Common myeloid progenitor, CD34-positive (primary cell): Measurements from ENCODE around the gene ATG5.
A peak's percentile ranks its signal among the peaks of the same experiment; 100 is the strongest.

Source experiments
- CTCF ChIA-PET: fragments of 350-600 bp; sonication (Branson Sonifier 250); formaldehyde crosslinking; loops from one replicate; lab custom pipeline; 2021; ENCODE audit warnings: antibody characterized with exemption; lab: Charles Lee
- POLR2A ChIA-PET: fragments of 350-600 bp; sonication (Branson Sonifier 250); formaldehyde crosslinking; loops from one replicate; lab custom pipeline; 2021; ENCODE audit warnings: antibody characterized with exemption; lab: Charles Lee
- DNase-seq, 3 donors: peaks; one replicate each; pipeline versions ENCODE4 v3.0.0 to v3.0.0-alpha.2; 2013
- H3K27ac ChIP-seq, 2 experiments: 1 replicate in 1 of 2; 2 replicates in 1 of 2; pipeline ENCODE4 v1.7.0; 2013; ENCODE audit warnings: inconsistent platforms in 2 of 2, low read length in 2 of 2, mild to moderate bottlenecking in 2 of 2, low read depth in 1 of 2, moderate library complexity in 1 of 2; ENCODE audit not compliant: severe bottlenecking in 2 of 2, insufficient read depth in 1 of 2, poor library complexity in 1 of 2
- H3K27me3 ChIP-seq, 5 experiments: replicated peaks in 2 of 5; 1 replicate in 3 of 5; 2 replicates in 2 of 5; pipeline versions ENCODE4 v1.6.1 to v1.7.0; 2013; ENCODE audit warnings: low read length in 4 of 5, mild to moderate bottlenecking in 2 of 5, moderate library complexity in 2 of 5, inconsistent platforms in 1 of 5; ENCODE audit not compliant: insufficient read depth in 5 of 5, control insufficient read depth in 4 of 5
- H3K36me3 ChIP-seq, 4 experiments: 1 replicate in 2 of 4; 2 replicates in 2 of 4; pipeline versions ENCODE4 v1.6.1 to v1.7.0; 2013; ENCODE audit warnings: low read length in 3 of 4, control low read depth in 1 of 4, mild to moderate bottlenecking in 1 of 4; ENCODE audit not compliant: control insufficient read depth in 4 of 4, insufficient read depth in 4 of 4
- H3K4me1 ChIP-seq, 4 experiments: 1 replicate in 3 of 4; 2 replicates in 1 of 4; pipeline versions ENCODE4 v1.6.1 to v1.7.1; 2013; ENCODE audit warnings: low read length in 3 of 4, mild to moderate bottlenecking in 3 of 4, control low read depth in 1 of 4, inconsistent platforms in 1 of 4, moderate library complexity in 1 of 4; ENCODE audit not compliant: control insufficient read depth in 4 of 4, insufficient read depth in 4 of 4; ENCODE audit errors: control extremely low read depth in 1 of 4
- H3K4me3 ChIP-seq, 7 experiments: 1 replicate in 4 of 7; 2 replicates in 3 of 7; pipeline versions ENCODE4 v1.5.1 to v1.7.0; 2013; ENCODE audit warnings: mild to moderate bottlenecking in 7 of 7, low read length in 6 of 7, moderate library complexity in 6 of 7, inconsistent platforms in 2 of 7, low read depth in 2 of 7, control low read depth in 1 of 7; ENCODE audit not compliant: insufficient read depth in 4 of 7, control insufficient read depth in 1 of 7; ENCODE audit errors: extremely low read depth in 1 of 7
- H3K9me3 ChIP-seq, 5 experiments: 1 replicate in 4 of 5; 2 replicates in 1 of 5; pipeline versions ENCODE4 v1.6.1 to v1.7.1; 2013; ENCODE audit warnings: low read length in 4 of 5, mild to moderate bottlenecking in 2 of 5, inconsistent platforms in 1 of 5, low read depth in 1 of 5, moderate library complexity in 1 of 5; ENCODE audit not compliant: control insufficient read depth in 4 of 5, insufficient read depth in 2 of 5; ENCODE audit errors: control extremely low read depth in 1 of 5
- WGBS: methylation state at CpG from one replicate; pipeline ENCODE4 v1.1.5; 2013; ENCODE audit not compliant: insufficient coverage; 5-methylcytosine and 5-hydroxymethylcytosine counted together

Gene ATG5

DNA sequence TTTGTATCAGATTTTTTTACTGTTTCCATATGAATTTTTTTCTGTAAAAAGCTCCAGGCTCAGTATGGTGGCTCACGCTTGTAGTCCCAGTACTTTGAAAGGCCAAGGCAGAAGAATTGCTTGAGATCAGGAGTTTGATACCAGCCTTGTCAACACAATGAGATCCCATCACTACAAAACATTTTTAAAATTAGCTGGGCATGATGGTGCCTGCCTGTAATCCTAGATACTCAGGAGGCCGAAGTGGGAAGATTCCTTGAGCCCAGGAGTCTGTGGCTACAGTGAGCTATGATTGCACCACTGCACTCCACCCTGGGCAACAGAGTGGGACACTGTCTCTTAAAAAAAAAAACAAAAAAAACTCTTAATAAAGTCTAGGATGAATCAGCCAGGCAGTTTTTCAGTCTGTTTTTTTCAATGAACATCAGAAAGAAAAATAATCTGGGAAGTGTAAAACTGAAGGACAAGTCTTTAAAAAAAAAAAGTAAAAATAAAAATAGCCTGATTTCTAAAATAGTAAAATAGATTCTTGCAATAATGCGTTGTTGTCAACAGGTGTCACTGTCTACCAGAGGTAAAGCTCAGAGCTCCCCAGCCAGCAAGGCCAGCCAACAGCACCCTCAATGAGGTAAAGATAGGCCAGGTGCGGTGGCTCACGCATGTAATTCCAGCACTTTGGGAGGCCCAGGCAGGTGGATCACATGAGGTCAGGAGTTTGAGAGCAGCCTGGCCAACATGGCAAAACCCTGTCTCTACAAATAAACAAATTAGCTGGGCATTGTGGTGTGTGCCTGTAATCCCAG, 9.3 kb upstream of the ATG5 start:
- peaks cover 0 to 7% (median 4%) of the 10 kb centered on the region in 5 experiments for H3K27me3 ChIP-seq
- WGBS = 55% methylated on average over 5 of the region's 5 CpGs
- peak; percentile 66 to 81 (median 78) for DNase-seq
- H3K27ac ChIP-seq = no peak overlapping the region
- ChIA-PET CTCF (interaction anchor here (0.7 to 3.1 kb wide), 11 partner anchors 9 to 663 kb away, joined by 3 to 15 read pairs (median 3); partner anchors contain the start of gene ATG5), POLR2A (interaction anchor here (0.6 to 0.9 kb wide), 2 partner anchors 21 to 109 kb away, joined by 3 to 4 read pairs; no protein-coding TSS in a partner anchor)
- H3K4me1 ChIP-seq = peaks cover 0 to 4% (median 0%) of the 10 kb centered on the region in 4 experiments
- H3K4me3 ChIP-seq = no peak overlapping the region
- no peaks in the 10 kb centered on the region for H3K36me3 ChIP-seq
- peaks cover 0 to 3% (median 0%) of the 10 kb centered on the region in 5 experiments for H3K9me3 ChIP-seq

GRCh38 chr6:106324726-106325335, 729 bp downstream of the ATG5 start:
- H3K27ac ChIP-seq = peak overlapping the region; percentile 85 to 94
- 17% methylated on average over 6 of the region's 9 CpGs for WGBS
- ChIA-PET POLR2A (interaction anchor here (0.6 kb wide), 1 partner anchor 15 kb away, joined by 3 read pairs; no protein-coding TSS in a partner anchor), CTCF (interaction anchor here (0.5 to 1.0 kb wide), 3 partner anchors 11 to 1873 kb away, joined by 3 to 4 read pairs (median 3); no protein-coding TSS in a partner anchor)
- peaks cover 0 to 9% (median 2%) of the 10 kb centered on the region in 5 experiments for H3K27me3 ChIP-seq
- H3K9me3 ChIP-seq = no peaks in the 10 kb centered on the region
- no peaks in the 10 kb centered on the region for H3K36me3 ChIP-seq
- peak in 1 of 3 donors; percentile 23 for DNase-seq
- H3K4me1 ChIP-seq = peaks cover 8 to 17% (median 13%) of the 10 kb centered on the region in 4 experiments
- H3K4me3 ChIP-seq = peak overlapping the region; percentile 90 to 100 (median 95)

DNA sequence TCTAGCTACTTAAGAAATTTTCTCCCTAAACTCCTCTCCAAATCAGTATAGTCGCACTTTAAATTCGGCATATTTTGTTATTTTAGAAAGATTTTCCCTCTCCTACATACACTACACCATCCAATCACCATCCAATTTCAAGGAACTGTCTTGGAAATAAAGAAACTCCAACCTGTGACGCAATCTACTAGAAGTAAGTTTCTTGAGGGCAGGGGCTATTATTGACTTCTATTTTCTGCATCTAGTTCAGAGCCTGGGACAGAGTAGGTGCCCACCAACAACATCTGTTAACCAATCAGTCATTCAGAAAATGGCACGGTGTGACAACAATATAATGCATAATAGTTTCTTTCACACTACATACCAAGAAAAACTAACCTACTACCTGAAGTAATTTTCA, 3.6 kb downstream of the ATG5 start:
- CTCF ChIA-PET = no interaction called here
- no peak overlapping the region for H3K4me3 ChIP-seq

DNA sequence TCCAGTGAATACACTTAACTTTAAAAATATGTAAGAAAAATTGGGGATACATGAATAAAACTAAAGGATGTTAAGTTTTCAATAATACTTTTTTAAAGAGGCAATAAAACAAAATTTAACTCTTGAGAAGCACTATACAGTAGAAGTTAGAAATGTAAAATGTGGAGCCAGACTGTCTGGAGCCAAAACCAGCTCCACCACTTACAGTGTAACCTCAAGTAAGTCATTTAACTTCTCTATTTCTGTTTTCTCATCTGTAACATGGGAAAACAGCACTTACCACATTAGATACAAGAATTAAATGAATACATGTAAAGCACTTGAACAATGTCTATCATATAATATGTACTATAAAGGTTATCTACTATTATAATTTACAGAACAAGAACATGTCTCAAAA, 6.7 kb downstream of the ATG5 start:
- Histone ChIP-seq H3K4me3 (no peak overlapping the region), H3K27ac (no peak overlapping the region), H3K36me3 (peaks cover 2 to 15% (median 9%) of the 10 kb centered on the region in 4 experiments), H3K4me1 (peaks cover 0 to 9% (median 4%) of the 10 kb centered on the region in 4 experiments), H3K9me3 (no peaks in the 10 kb centered on the region), H3K27me3 (no peaks in the 10 kb centered on the region)
- peak in 2 of 3 donors; percentile 13 to 51 for DNase-seq
- ChIA-PET POLR2A (no interaction called here), CTCF (interaction anchor here (1.0 to 2.1 kb wide), 2 partner anchors 9 to 17 kb away, joined by 4 to 6 read pairs; no protein-coding TSS in a partner anchor)

More for the DNA sequence above, 3.6 kb downstream of the ATG5 start:
- peaks cover 8 to 17% (median 13%) of the 10 kb centered on the region in 4 experiments for H3K4me1 ChIP-seq
- no peak for DNase-seq
- no peaks in the 10 kb centered on the region for H3K9me3 ChIP-seq
- POLR2A ChIA-PET = no interaction called here
- H3K27ac ChIP-seq = no peak overlapping the region
- WGBS = 100% methylated on average over 1 of the region's 4 CpGs
- peaks cover 0 to 2% (median 0%) of the 10 kb centered on the region in 4 experiments for H3K36me3 ChIP-seq
- peaks cover 0 to 2% (median 0%) of the 10 kb centered on the region in 5 experiments for H3K27me3 ChIP-seq

DNA sequence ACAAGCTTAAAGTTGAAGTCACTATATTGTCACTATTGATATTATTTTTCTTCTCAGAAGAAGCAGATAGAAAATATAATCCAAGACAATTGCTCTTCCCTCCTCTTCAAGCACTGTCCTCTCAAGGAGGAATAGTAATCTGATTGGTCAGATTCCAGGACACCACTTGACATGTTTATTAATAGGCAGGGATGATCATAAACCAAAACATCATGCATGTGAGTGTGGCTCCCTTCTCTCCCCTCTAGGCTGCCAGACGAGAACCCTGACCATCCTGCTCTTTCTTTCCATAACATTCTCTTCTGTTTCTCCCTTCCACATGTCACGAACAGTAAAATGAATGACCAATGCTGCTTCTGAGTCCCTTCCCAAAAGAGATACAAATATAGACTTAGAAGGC, 7.5 kb downstream of the ATG5 start:
- Histone ChIP-seq H3K4me3 (no peak overlapping the region), H3K4me1 (peaks cover 0 to 8% (median 4%) of the 10 kb centered on the region in 4 experiments), H3K27ac (no peak overlapping the region), H3K9me3 (no peaks in the 10 kb centered on the region), H3K36me3 (peaks cover 5 to 19% (median 9%) of the 10 kb centered on the region in 4 experiments), H3K27me3 (no peaks in the 10 kb centered on the region)
- POLR2A ChIA-PET = no interaction called here
- DNase-seq = no peak
- 100% methylated on average over 2 of the region's 2 CpGs for WGBS
- CTCF ChIA-PET = interaction anchor here (0.9 kb wide), 1 partner anchor 10 kb away, joined by 4 read pairs; no protein-coding TSS in a partner anchor

DNA sequence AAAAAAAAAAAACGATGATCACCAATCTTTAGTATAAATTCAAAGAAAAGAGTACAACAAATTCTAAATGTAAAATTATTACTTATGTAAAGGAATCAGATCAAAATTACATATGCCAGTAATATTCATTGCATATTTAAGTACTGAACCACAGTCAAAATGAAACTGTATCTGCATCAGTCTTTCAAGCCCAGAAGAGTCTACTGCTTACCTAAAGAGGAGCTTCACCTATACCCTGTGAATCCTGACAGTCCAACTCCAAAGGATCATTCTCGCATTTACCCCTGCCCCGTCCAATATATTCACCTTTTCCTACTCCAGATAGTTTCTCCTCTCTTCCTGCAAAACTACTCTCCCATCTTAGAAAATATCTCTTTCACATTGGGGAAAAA, 9.2 kb downstream of the ATG5 start:
- no peak overlapping the region for H3K27ac ChIP-seq
- WGBS = 94% methylated on average over 2 of the region's 3 CpGs
- CTCF ChIA-PET = interaction anchor here (0.8 to 1.2 kb wide), 2 partner anchors 13 to 19 kb away, joined by 3 read pairs; no protein-coding TSS in a partner anchor
- H3K9me3 ChIP-seq = no peaks in the 10 kb centered on the region
- H3K4me3 ChIP-seq = no peak overlapping the region
- POLR2A ChIA-PET = no interaction called here
- peaks cover 6 to 25% (median 11%) of the 10 kb centered on the region in 4 experiments for H3K36me3 ChIP-seq
- DNase-seq = no peak
- H3K27me3 ChIP-seq = no peaks in the 10 kb centered on the region
- peaks cover 0 to 10% (median 4%) of the 10 kb centered on the region in 4 experiments for H3K4me1 ChIP-seq
